WTC11 (cell line): ENCODE results near the gene RIPPLY1. TPM values are rescaled to one million over a fixed set of nuclear protein-coding genes. Genes with fewer than 3 reads are reported as not detected.

ENCODE experiments used
- ATAC-seq: fragments of 200-7000 bp; cut with Tn5 transposase; 2 replicates; pipeline ENCODE4 v1.10.0; 2021; ENCODE audit warnings: mild to moderate bottlenecking, moderate library complexity
- CTCF ChIA-PET: fragments of 300-600 bp; sonication (Branson Sonifier 250); formaldehyde crosslinking; loops from one replicate; lab custom pipeline; 2021; ENCODE audit warnings: antibody characterized with exemption; lab: Charles Lee
- POLR2A ChIA-PET: fragments of 350-600 bp; sonication (Branson Sonifier 250); formaldehyde crosslinking; loops from one replicate; lab custom pipeline; 2021; ENCODE audit warnings: antibody characterized with exemption; lab: Charles Lee
- DNase-seq: peaks from one replicate; pipeline ENCODE4 v3.0.0; 2021; ENCODE audit warnings: low spot score
- H3K27ac Mint-ChIP-seq: 2 replicates; pipeline ENCODE4 v1.8.0; 2021; ENCODE audit warnings: mixed read lengths
- H3K27me3 Mint-ChIP-seq: 2 replicates; pipeline ENCODE4 v1.8.0; 2021; ENCODE audit warnings: low read depth, mild to moderate bottlenecking, moderate library complexity, mixed read lengths
- H3K36me3 Mint-ChIP-seq: 2 replicates; pipeline ENCODE4 v1.8.0; 2021; ENCODE audit warnings: mixed read lengths
- H3K4me1 Mint-ChIP-seq: 2 replicates; pipeline ENCODE4 v1.8.0; 2022; ENCODE audit warnings: mixed read lengths
- H3K4me3 Mint-ChIP-seq: 2 replicates; pipeline ENCODE4 v1.8.0; 2021; ENCODE audit warnings: mild to moderate bottlenecking, moderate library complexity, mixed read lengths
- H3K9me3 Mint-ChIP-seq: 2 replicates; pipeline ENCODE4 v1.8.0; 2021; ENCODE audit warnings: mixed read lengths
- ARID4B ChIP-seq: sonication (generic); formaldehyde crosslinking; IDR thresholded peaks from 2 replicates; pipeline ENCODE4 v1.8.0; 2023; ENCODE audit warnings: missing genetic modification reagents, mild to moderate bottlenecking, borderline replicate concordance
- CTCF ChIP-seq: fragments of 200-600 bp; IDR thresholded peaks from 2 replicates; pipeline ENCODE4 v1.8.0; 2022; ENCODE audit warnings: antibody characterized with exemption
- E2F5 ChIP-seq: sonication (generic); formaldehyde crosslinking; IDR thresholded peaks from 2 replicates; pipeline ENCODE4 v1.8.1; 2022; ENCODE audit warnings: mild to moderate bottlenecking, moderate library complexity, missing genetic modification reagents
- ELF4 ChIP-seq: sonication (generic); formaldehyde crosslinking; IDR thresholded peaks from 2 replicates; pipeline ENCODE4 v1.8.1; 2022; ENCODE audit warnings: low read depth, mild to moderate bottlenecking, moderate library complexity, missing genetic modification reagents
- ERG ChIP-seq: fragments of 250-450 bp; sonication (Bioruptor Pico); IDR thresholded peaks from 2 replicates; pipeline ENCODE4 v1.8.0; 2021; ENCODE audit warnings: mild to moderate bottlenecking
- ETV6 ChIP-seq: sonication (generic); formaldehyde crosslinking; IDR thresholded peaks from 2 replicates; pipeline ENCODE4 v1.8.1; 2022; ENCODE audit warnings: mild to moderate bottlenecking, missing genetic modification reagents
- FOXK1 ChIP-seq: sonication (generic); formaldehyde crosslinking; IDR thresholded peaks from 2 replicates; pipeline ENCODE4 v1.8.0; 2022; ENCODE audit warnings: mild to moderate bottlenecking, moderate library complexity, missing genetic modification reagents
- FOXP4 ChIP-seq: sonication (generic); formaldehyde crosslinking; IDR thresholded peaks from 2 replicates; pipeline ENCODE4 v1.8.0; 2022; ENCODE audit warnings: mild to moderate bottlenecking, missing genetic modification reagents
- HMGA2 ChIP-seq: fragments of 250-450 bp; sonication (Bioruptor Pico); IDR thresholded peaks from 2 replicates; pipeline ENCODE4 v1.4.0; 2021; ENCODE audit warnings: mild to moderate bottlenecking, moderate library complexity
- MXD4 ChIP-seq: fragments of 250-450 bp; sonication (Bioruptor Pico); IDR thresholded peaks from 2 replicates; pipeline ENCODE4 v1.8.0; 2021; ENCODE audit warnings: mild to moderate bottlenecking, moderate library complexity, borderline replicate concordance
- MYBL2 ChIP-seq: sonication (generic); formaldehyde crosslinking; IDR thresholded peaks from 2 replicates; pipeline ENCODE4 v1.8.1; 2023; ENCODE audit warnings: mild to moderate bottlenecking, moderate library complexity, missing genetic modification reagents
- NFE2L1 ChIP-seq: sonication (generic); formaldehyde crosslinking; IDR thresholded peaks from 2 replicates; pipeline ENCODE4 v1.8.1; 2023; ENCODE audit warnings: missing genetic modification reagents
- PRRX2 ChIP-seq: fragments of 250-450 bp; sonication (Bioruptor Pico); IDR thresholded peaks from 2 replicates; pipeline ENCODE4 v1.8.0; 2021; ENCODE audit warnings: mild to moderate bottlenecking
- SMAD4 ChIP-seq: sonication (generic); formaldehyde crosslinking; IDR thresholded peaks from 2 replicates; pipeline ENCODE4 v1.8.0; 2022; ENCODE audit warnings: mild to moderate bottlenecking, missing genetic modification reagents
- USF1 ChIP-seq: sonication (generic); formaldehyde crosslinking; IDR thresholded peaks from 2 replicates; pipeline ENCODE4 v1.8.0; 2022; ENCODE audit warnings: mild to moderate bottlenecking, missing genetic modification reagents
- USF2 ChIP-seq: sonication (generic); formaldehyde crosslinking; IDR thresholded peaks from 2 replicates; pipeline ENCODE4 v1.8.1; 2023; ENCODE audit warnings: mild to moderate bottlenecking, missing genetic modification reagents, moderate library complexity
- ZBTB21 ChIP-seq: sonication (generic); formaldehyde crosslinking; IDR thresholded peaks from 2 replicates; pipeline ENCODE4 v1.8.1; 2023; ENCODE audit warnings: mild to moderate bottlenecking, missing genetic modification reagents, borderline replicate concordance
- ZNF232 ChIP-seq: sonication (generic); formaldehyde crosslinking; IDR thresholded peaks from 2 replicates; pipeline ENCODE4 v1.8.0; 2022; ENCODE audit warnings: mild to moderate bottlenecking, missing genetic modification reagents
- ZNF263 ChIP-seq: sonication (generic); formaldehyde crosslinking; IDR thresholded peaks from 2 replicates; pipeline ENCODE4 v1.8.1; 2022; ENCODE audit warnings: low read depth, mild to moderate bottlenecking, moderate library complexity, missing genetic modification reagents
- ZSCAN18 ChIP-seq: fragments of 250-450 bp; sonication (Bioruptor Pico); IDR thresholded peaks from 2 replicates; pipeline ENCODE4 v2.1.2; 2022; ENCODE audit warnings: mild to moderate bottlenecking, moderate library complexity
- total RNA-seq: library from RNA; stranded (reverse); gene quantifications from 3 replicates; pipeline ENCODE4 v1.2.3, GENCODE V29; 2021

RIPPLY1 gene
- total RNA-seq, 1 experiment from 2014 or later: not detected

GRCh38 chrX:106927700-106928099, 24.6 kb upstream of the RIPPLY1 start (continued):
- no peak for TF ChIP-seq FOXP4 (CRISPR knock-in tag)
- no peak for TF ChIP-seq ARID4B (CRISPR knock-in tag)
- no peak for TF ChIP-seq ZSCAN18 (CRISPR knock-in tag)
- TF ChIP-seq ZNF263 (CRISPR knock-in tag): no peak
- TF ChIP-seq MXD4 (CRISPR knock-in tag): no peak

- no peaks in the 10 kb centered on the region for H3K27me3 Mint-ChIP-seq
- ATAC-seq (no peak), DNase-seq (no peak)
- H3K4me3 Mint-ChIP-seq: no peak overlapping the region
- no peak overlapping the region for H3K27ac Mint-ChIP-seq
- H3K9me3 Mint-ChIP-seq: no peaks in the 10 kb centered on the region
- no peaks in the 10 kb centered on the region for H3K4me1 Mint-ChIP-seq
- ChIA-PET POLR2A (no interaction called here), CTCF (no interaction called here)
- no peaks in the 10 kb centered on the region for H3K36me3 Mint-ChIP-seq
- no peak for TF ChIP-seq SMAD4 (CRISPR knock-in tag)
- TF ChIP-seq ZBTB21: no peak
Measured at GRCh38 chrX:106927023-106927422, 23.9 kb upstream of the RIPPLY1 start.

GRCh38 chrX:106921637-106922036, 18.5 kb upstream of the RIPPLY1 start:
- ChIA-PET POLR2A (no interaction called here), CTCF (no interaction called here)
- H3K36me3 Mint-ChIP-seq: no peaks in the 10 kb centered on the region
- ATAC-seq (no peak), DNase-seq (no peak)
- H3K9me3 Mint-ChIP-seq: no peaks in the 10 kb centered on the region
- peaks cover 11% of the 10 kb centered on the region; the same call in 1 of the 2 replicates for H3K4me1 Mint-ChIP-seq
- no peaks in the 10 kb centered on the region; the same call in 1 of the 2 replicates for H3K27me3 Mint-ChIP-seq
- H3K27ac Mint-ChIP-seq: no peak overlapping the region
- no peak overlapping the region for H3K4me3 Mint-ChIP-seq
- TF ChIP-seq ELF4 (no peak), CTCF (no peak), FOXK1 (CRISPR knock-in tag) (no peak), USF2 (CRISPR knock-in tag) (no peak), ZBTB21 (no peak), PRRX2 (CRISPR knock-in tag) (no peak), USF1 (CRISPR knock-in tag) (no peak), ETV6 (CRISPR knock-in tag) (no peak), MYBL2 (CRISPR knock-in tag) (no peak), NFE2L1 (CRISPR knock-in tag) (no peak), ERG (CRISPR knock-in tag) (no peak), ZNF232 (CRISPR knock-in tag) (no peak), E2F5 (CRISPR knock-in tag) (no peak), HMGA2 (CRISPR knock-in tag) (no peak)
